ENCODE data around the gene TANGO6. TPM values are rescaled to one million over a fixed set of nuclear protein-coding genes. Genes with fewer than 3 reads are reported as not detected.

The TANGO6 gene
- 24.6 and 25.3 TPM in 2 replicates for total RNA-seq

GRCh38 chr16:68843482-68844210 lies at the start of gene TANGO6:
Gene TANGO6, plus strand, starts transcription at chr16:68843531. Its CDS starts 87 bp downstream, at chr16:68843618.
- intact Hi-C loops (cut with micrococcal nuclease), result loop anchor here (2.0 kb wide), 3 partner anchors 263 to 315 kb away; partner anchors contain the start of genes CHTF8 and UTP4

- intact Hi-C loops (cut with micrococcal nuclease), result no loop called here
Observed at GRCh38 chr16:68798398-68798797, 44.9 kb upstream of the TANGO6 start.

- intact Hi-C loops (cut with micrococcal nuclease), result loop anchor here (1.0 kb wide), 2 partner anchors 96 to 272 kb away; no protein-coding TSS in a partner anchor
Observed at GRCh38 chr16:68800257-68800875, 43.0 kb upstream of the TANGO6 start.

GRCh38 chr16:68802190-68802589 lies 41.1 kb upstream of the TANGO6 start:
- intact Hi-C loops (cut with micrococcal nuclease), result no loop called here

GRCh38 chr16:68806422-68806821 lies 36.9 kb upstream of the TANGO6 start:
- intact Hi-C loops (cut with micrococcal nuclease), result no loop called here

- intact Hi-C loops (cut with micrococcal nuclease), result no loop called here
Observed at GRCh38 chr16:68806981-68807380, 36.4 kb upstream of the TANGO6 start.

GRCh38 chr16:68814516-68814915 lies 28.8 kb upstream of the TANGO6 start:
- intact Hi-C loops (cut with micrococcal nuclease), result no loop called here

GRCh38 chr16:68823401-68824135 lies 19.8 kb upstream of the TANGO6 start:
- intact Hi-C loops (cut with micrococcal nuclease), result no loop called here

- intact Hi-C loops (cut with micrococcal nuclease), result no loop called here
Observed at GRCh38 chr16:68825427-68825826, 17.9 kb upstream of the TANGO6 start.

GRCh38 chr16:68826652-68827051 lies 16.7 kb upstream of the TANGO6 start:
- intact Hi-C loops (cut with micrococcal nuclease), result no loop called here

- intact Hi-C loops (cut with micrococcal nuclease), result no loop called here
Observed at GRCh38 chr16:68833251-68833650, 10.1 kb upstream of the TANGO6 start.

- intact Hi-C loops (cut with micrococcal nuclease), result no loop called here
Observed at GRCh38 chr16:68834550-68834949, 8.8 kb upstream of the TANGO6 start.

- intact Hi-C loops (cut with micrococcal nuclease), result no loop called here
Observed at GRCh38 chr16:68835970-68836369, 7.4 kb upstream of the TANGO6 start.

- intact Hi-C loops (cut with micrococcal nuclease), result no loop called here
Observed at GRCh38 chr16:68839831-68840230, 3.5 kb upstream of the TANGO6 start.

- intact Hi-C loops (cut with micrococcal nuclease), result loop anchor here (2.0 kb wide), 3 partner anchors 264 to 314 kb away; partner anchors contain the start of genes CHTF8 and UTP4
Observed at GRCh38 chr16:68842964-68843481, 308 bp upstream of the TANGO6 start.

GRCh38 chr16:68844211-68844564 lies 857 bp downstream of the TANGO6 start:
- intact Hi-C loops (cut with micrococcal nuclease), result no loop called here

GRCh38 chr16:68848786-68849185 lies 5.5 kb downstream of the TANGO6 start:
- intact Hi-C loops (cut with micrococcal nuclease), result no loop called here

- intact Hi-C loops (cut with micrococcal nuclease), result no loop called here
Observed at GRCh38 chr16:68850481-68850880, 7.2 kb downstream of the TANGO6 start.

- intact Hi-C loops (cut with micrococcal nuclease), result no loop called here
Observed at GRCh38 chr16:68851601-68852000, 8.3 kb downstream of the TANGO6 start.

GRCh38 chr16:68857479-68857878 lies 14.1 kb downstream of the TANGO6 start:
- intact Hi-C loops (cut with micrococcal nuclease), result no loop called here

GRCh38 chr16:68859828-68860227 lies 16.5 kb downstream of the TANGO6 start:
- intact Hi-C loops (cut with micrococcal nuclease), result no loop called here
